ENCODE data around the gene DRP2.
"Not testable (repeated sequence)": the region's sequence is repeated elsewhere in the genome, so short reads cannot be mapped to it uniquely, and the experiment has no call there.

The DRP2 gene, protein sequence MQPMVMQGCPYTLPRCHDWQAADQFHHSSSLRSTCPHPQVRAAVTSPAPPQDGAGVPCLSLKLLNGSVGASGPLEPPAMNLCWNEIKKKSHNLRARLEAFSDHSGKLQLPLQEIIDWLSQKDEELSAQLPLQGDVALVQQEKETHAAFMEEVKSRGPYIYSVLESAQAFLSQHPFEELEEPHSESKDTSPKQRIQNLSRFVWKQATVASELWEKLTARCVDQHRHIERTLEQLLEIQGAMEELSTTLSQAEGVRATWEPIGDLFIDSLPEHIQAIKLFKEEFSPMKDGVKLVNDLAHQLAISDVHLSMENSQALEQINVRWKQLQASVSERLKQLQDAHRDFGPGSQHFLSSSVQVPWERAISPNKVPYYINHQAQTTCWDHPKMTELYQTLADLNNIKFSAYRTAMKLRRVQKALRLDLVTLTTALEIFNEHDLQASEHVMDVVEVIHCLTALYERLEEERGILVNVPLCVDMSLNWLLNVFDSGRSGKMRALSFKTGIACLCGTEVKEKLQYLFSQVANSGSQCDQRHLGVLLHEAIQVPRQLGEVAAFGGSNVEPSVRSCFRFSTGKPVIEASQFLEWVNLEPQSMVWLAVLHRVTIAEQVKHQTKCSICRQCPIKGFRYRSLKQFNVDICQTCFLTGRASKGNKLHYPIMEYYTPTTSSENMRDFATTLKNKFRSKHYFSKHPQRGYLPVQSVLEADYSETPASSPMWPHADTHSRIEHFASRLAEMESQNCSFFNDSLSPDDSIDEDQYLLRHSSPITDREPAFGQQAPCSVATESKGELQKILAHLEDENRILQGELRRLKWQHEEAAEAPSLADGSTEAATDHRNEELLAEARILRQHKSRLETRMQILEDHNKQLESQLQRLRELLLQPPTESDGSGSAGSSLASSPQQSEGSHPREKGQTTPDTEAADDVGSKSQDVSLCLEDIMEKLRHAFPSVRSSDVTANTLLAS

DNA sequence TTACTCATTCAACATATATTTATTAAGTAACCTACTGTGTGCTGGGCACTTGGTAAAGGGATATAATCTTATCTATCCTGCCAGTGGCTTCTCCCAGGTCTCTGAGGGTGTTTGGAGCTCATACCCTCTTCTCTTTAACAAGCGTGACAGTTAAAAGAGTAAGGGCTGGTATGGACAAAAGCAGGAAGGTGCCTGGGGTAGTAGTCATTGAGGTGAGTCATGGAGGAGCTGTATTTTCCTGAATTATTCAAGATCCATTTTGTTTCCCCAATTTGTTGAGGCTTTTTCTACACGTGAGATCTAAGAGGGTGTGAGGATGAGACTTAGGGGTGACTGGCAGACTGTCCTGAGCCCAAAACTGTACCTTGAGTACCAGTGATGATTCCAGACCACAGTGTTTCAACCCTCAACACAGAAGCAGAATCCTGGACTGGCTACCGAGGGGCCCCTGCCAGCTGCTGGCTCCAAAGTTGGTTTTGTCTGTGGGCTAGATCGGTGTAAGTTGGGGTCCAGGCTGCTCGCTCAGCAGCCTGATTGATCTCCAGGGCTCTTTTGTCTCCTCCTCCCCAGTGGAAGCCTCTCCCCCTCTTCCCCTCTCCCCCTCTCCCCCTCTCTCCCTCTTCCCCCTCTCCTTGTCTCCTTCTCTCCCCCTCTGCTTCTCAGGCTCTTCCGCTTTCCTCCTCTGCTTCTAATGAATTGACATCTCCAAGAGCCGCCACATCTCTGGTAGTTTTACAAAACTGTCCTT, at the start of gene DRP2:
Gene DRP2 (plus strand): TSS at position 671 of the 748 bp plus-strand sequence. CDS start 11,862 bp downstream, outside the sequence.
- Histone ChIP-seq H3K27ac (peak within 1 kb of the TSS; percentile 68), H3K27me3 (replicated peaks) (no peaks in the 10 kb centered on the region), H3K36me3 (replicated peaks) (no peaks in the 10 kb centered on the region), H3K4me3 (ENCODE audit: low read depth, low read length) (peak within 1 kb of the TSS; percentile 50)
- in situ Hi-C loops (cut with HindIII; ENCODE audit: low pct_ligation_motif_present, low sequenced_read_pairs), result no loop called here
- TF ChIP-seq, protein P1, sequence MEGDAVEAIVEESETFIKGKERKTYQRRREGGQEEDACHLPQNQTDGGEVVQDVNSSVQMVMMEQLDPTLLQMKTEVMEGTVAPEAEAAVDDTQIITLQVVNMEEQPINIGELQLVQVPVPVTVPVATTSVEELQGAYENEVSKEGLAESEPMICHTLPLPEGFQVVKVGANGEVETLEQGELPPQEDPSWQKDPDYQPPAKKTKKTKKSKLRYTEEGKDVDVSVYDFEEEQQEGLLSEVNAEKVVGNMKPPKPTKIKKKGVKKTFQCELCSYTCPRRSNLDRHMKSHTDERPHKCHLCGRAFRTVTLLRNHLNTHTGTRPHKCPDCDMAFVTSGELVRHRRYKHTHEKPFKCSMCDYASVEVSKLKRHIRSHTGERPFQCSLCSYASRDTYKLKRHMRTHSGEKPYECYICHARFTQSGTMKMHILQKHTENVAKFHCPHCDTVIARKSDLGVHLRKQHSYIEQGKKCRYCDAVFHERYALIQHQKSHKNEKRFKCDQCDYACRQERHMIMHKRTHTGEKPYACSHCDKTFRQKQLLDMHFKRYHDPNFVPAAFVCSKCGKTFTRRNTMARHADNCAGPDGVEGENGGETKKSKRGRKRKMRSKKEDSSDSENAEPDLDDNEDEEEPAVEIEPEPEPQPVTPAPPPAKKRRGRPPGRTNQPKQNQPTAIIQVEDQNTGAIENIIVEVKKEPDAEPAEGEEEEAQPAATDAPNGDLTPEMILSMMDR (IDR thresholded peaks at IDR 0.05; ENCODE audit: low read depth, low read length, missing control alignments), result no peak
- no peak for DNase-seq

DNA sequence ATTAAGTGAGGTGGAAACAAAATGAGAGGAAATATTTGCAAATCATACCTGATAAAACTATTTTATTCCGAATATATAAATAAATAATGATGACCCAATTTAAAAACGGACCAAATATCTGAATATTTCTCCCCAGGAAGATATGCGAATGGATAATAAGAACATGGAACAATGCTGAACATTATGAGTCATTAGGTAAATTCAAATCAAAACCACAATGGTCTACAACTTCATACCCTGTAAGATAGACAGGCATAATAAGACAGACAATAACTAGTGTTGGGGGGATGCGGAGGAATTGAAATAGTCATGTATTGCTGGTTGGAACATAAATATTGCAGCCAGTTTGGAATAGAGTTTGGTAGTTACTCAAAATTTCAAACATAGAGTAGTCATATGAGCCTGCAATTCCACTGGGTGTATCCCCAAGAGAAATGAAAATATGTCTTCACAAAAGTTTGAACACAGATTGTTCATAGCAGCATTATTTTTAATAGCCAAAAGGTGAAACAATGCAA, 47.6 kb upstream of the DRP2 start:
- H3K27ac ChIP-seq, result no peak overlapping the region
- H3K27me3 ChIP-seq (replicated peaks), result no peaks in the 10 kb centered on the region
- H3K4me3 ChIP-seq (ENCODE audit: low read depth, low read length), result no peak overlapping the region
- no peaks in the 10 kb centered on the region for H3K36me3 ChIP-seq (replicated peaks)
- TF ChIP-seq, protein P1 (IDR thresholded peaks at IDR 0.05; ENCODE audit: low read depth, low read length, missing control alignments), result no peak
- in situ Hi-C loops (cut with HindIII; ENCODE audit: low pct_ligation_motif_present, low sequenced_read_pairs), result no loop called here
- DNase-seq, result peak; percentile 34

DNA sequence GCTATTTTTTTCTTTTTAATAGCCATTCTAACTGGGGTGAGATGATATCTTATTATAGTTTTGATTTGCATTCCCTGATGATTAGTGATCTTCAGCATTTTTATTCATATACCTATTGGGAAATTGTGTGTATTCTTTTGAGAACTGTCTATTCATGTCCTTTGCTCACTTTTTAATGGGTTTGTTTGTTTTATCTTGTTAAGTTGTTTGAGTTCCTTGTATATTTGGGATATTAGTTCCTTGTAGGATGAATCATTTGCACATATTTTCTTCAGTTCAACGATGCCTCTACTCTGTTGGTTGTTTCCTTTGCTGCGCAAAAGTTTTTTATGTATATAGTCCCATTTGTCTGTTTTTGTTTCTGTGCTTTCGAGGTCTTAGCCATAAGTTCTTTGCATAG, 43.1 kb upstream of the DRP2 start:
- Histone ChIP-seq H3K36me3 (replicated peaks) (no peaks in the 10 kb centered on the region), H3K27ac (no peak overlapping the region), H3K27me3 (replicated peaks) (no peaks in the 10 kb centered on the region), H3K4me3 (ENCODE audit: low read depth, low read length) (no peak overlapping the region)
- TF ChIP-seq, protein P1 (IDR thresholded peaks at IDR 0.05; ENCODE audit: low read depth, low read length, missing control alignments), result no peak
- DNase-seq, result no peak
- in situ Hi-C loops (cut with HindIII; ENCODE audit: low pct_ligation_motif_present, low sequenced_read_pairs), result no loop called here

DNA sequence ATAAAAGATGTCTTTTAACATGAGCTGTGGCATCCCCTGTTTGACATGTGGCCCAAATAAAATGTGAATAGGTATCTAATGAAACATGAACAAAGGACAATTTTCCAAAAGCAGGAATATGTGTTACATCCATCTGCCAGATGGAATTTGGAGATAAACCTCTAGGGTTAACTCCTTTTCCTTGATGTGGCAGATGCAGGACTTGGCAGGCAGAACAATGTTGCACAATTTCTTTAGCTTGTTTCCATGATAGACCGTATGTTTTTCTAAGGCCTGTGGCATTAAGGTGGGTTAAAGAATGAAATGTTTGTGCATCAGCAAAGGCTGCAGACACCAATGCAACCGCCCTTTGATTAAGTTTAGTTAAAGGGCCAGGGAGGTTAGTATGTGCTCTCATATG, 34.7 kb upstream of the DRP2 start:
- H3K36me3 ChIP-seq (replicated peaks); DNase-seq; H3K27me3 ChIP-seq (replicated peaks); H3K27ac ChIP-seq; H3K4me3 ChIP-seq (ENCODE audit: low read depth, low read length); in situ Hi-C loops (cut with HindIII; ENCODE audit: low pct_ligation_motif_present, low sequenced_read_pairs): not testable (repeated sequence)

- H3K27me3 ChIP-seq (replicated peaks); H3K36me3 ChIP-seq (replicated peaks); H3K27ac ChIP-seq; H3K4me3 ChIP-seq (ENCODE audit: low read depth, low read length); in situ Hi-C loops (cut with HindIII; ENCODE audit: low pct_ligation_motif_present, low sequenced_read_pairs); DNase-seq: not testable (repeated sequence)
These were observed 31.6 kb upstream of the DRP2 start for GRCh38 chrX:101187961-101188360.

- H3K36me3 ChIP-seq (replicated peaks), result no peaks in the 10 kb centered on the region
- TF ChIP-seq, protein P1 (IDR thresholded peaks at IDR 0.05; ENCODE audit: low read depth, low read length, missing control alignments), result no peak
- no peaks in the 10 kb centered on the region for H3K27me3 ChIP-seq (replicated peaks)
- no peak for DNase-seq
- H3K27ac ChIP-seq, result no peak overlapping the region
- in situ Hi-C loops (cut with HindIII; ENCODE audit: low pct_ligation_motif_present, low sequenced_read_pairs), result no loop called here
- no peak overlapping the region for H3K4me3 ChIP-seq (ENCODE audit: low read depth, low read length)
These were observed 28.9 kb upstream of the DRP2 start for GRCh38 chrX:101190736-101191135.

Measured in brain microvascular endothelial cell (primary cell).